ENCODE results near the gene NANOGP8. TPM values are rescaled to one million over a fixed set of nuclear protein-coding genes. Genes with fewer than 3 reads are reported as not detected.

NANOGP8 gene
- total RNA-seq, result 0.07 TPM in 1 of 2 replicates, not detected in the other

DNA sequence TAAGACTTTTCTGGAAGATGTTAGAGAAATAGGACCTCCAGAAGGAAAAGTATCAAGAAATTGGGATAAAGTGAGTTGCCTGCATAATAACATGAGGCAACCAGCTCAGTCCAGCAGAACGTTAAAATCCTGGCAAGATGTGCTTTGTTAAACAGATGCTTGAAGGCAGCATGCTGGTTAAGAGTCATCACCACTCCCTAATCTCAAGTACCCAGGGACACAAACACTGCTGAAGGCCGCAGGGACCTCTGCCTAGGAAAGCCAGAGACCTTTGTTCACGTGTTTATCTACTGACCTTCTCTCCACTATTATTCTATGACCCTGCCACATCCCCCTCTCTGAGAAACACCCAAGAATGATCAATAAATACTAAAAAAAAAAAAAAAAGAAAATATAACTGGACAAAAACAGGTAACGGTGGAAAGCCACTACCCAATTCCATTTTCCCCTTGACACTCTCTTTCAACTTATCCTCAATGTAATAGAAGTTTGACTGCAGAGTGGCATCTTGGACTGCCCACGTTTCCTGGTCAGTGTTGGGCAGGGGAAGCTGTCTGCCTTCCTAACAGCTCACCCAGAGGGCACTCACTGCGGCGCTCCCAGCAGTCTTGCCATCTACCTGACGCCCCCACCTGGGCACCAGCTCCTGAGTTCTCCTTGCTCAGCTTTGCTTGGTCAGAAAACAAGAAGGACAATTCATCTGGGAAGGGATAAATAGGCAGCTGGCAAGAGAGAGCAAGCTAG is at the start of gene NANOGP8:
TSS of gene NANOGP8 (minus strand) at position 120 of the 744 bp plus-strand sequence. CDS start 185 bp downstream, outside the sequence.

Other genes starting within 250 kb of the NANOGP8 start
- gene AQR, start 115.6 kb downstream of the NANOGP8 start, total RNA-seq, result 17.1 and 26.3 TPM in 2 replicates
- 107 and 129 TPM in 2 replicates for gene ZNF770, start 97.0 kb downstream of the NANOGP8 start, total RNA-seq

All from nasal cavity respiratory epithelium epithelial cell of viscerocranial mucosa (primary cell).